Mesodermal cell (in vitro differentiated cells): ENCODE measurements around the gene CD200.

Experiments
- H3K27ac ChIP-seq: 2 replicates; pipeline ENCODE4 v1.7.0; 2013; ENCODE audit warnings: mild to moderate bottlenecking, low read depth, low read length, moderate library complexity; ENCODE audit not compliant: severe bottlenecking
- H3K36me3 ChIP-seq: 2 replicates; pipeline ENCODE4 v1.7.1; 2013; ENCODE audit warnings: mild to moderate bottlenecking, low read length, moderate library complexity; ENCODE audit not compliant: control insufficient read depth, insufficient read depth
- H3K4me1 ChIP-seq: one replicate; pipeline ENCODE4 v1.7.1; 2013; ENCODE audit warnings: mild to moderate bottlenecking, low read length; ENCODE audit not compliant: insufficient read depth, control insufficient read depth, poor library complexity, severe bottlenecking
- H3K4me3 ChIP-seq: 2 replicates; pipeline ENCODE4 v1.7.0; 2013; ENCODE audit warnings: low read length, control low read depth, mild to moderate bottlenecking; ENCODE audit not compliant: insufficient read depth, poor library complexity, severe bottlenecking; ENCODE audit errors: extremely low read depth
- H3K9me3 ChIP-seq: 2 replicates; pipeline ENCODE4 v1.7.1; 2013; ENCODE audit warnings: mild to moderate bottlenecking, low read length, moderate library complexity; ENCODE audit not compliant: control insufficient read depth
- WGBS, 2 experiments: methylation state at CpG; one replicate each; pipeline ENCODE4 v1.1.5; 2013; ENCODE audit warnings: missing lambda C conversion rate in 2 of 2; ENCODE audit not compliant: insufficient coverage in 2 of 2; 5-methylcytosine and 5-hydroxymethylcytosine counted together

Gene CD200

GRCh38 chr3:112389961-112390360, 57.0 kb downstream of the CD200 start:
- H3K27ac ChIP-seq: no peak overlapping the region
- H3K36me3 ChIP-seq: no peaks in the 10 kb centered on the region
- peaks cover 12% of the 10 kb centered on the region for H3K4me1 ChIP-seq
- no peak overlapping the region for H3K4me3 ChIP-seq
- peaks cover 8% of the 10 kb centered on the region for H3K9me3 ChIP-seq

DNA sequence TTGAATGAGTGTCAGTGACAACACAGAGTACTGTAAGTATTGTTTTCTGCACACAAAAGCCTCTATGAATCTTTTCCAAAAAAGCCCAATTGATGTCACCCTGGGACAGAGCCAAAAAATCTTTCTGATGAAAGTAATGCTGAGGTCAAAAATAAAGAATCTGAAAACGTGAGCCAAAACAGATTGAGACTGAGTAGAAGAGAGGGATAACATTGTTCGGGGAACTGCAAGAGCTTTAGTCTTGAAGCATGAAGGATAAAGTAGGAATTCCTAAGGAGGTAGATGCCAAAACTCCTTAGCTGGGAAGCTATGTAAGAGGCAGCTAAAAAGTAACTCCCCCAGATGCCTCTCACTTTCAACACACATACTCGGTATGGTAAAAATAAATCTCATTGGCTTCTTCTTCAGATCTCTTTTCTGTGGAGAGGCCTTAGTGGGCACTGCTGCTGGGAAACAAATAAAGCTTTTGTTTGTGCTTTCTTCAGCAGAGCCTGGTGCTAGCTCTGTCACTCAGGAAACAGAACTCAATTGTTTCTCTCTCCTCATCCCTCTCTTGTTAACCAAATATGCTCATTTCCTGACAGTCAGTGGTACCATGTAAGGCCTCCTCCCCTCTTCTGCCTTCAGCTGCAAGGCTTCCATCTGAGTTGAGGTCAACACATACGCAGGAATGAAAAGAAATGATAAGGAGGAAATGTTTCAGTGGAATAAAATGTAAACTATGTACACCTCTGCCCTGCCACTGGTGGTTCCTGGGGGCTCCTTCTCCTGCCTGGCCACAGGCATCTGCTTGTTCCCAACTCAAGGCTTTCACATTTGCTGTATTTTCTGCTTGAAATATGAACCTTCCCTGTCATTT, 58.1 kb downstream of the CD200 start:
- Histone ChIP-seq H3K4me3 (no peak overlapping the region), H3K9me3 (peaks cover 8% of the 10 kb centered on the region), H3K36me3 (no peaks in the 10 kb centered on the region), H3K4me1 (peaks cover 12% of the 10 kb centered on the region), H3K27ac (peak overlapping the region; percentile 96)
- WGBS, 2 experiments: 19 to 29% methylated on average over 2 to 3 of the region's 4 CpGs

DNA sequence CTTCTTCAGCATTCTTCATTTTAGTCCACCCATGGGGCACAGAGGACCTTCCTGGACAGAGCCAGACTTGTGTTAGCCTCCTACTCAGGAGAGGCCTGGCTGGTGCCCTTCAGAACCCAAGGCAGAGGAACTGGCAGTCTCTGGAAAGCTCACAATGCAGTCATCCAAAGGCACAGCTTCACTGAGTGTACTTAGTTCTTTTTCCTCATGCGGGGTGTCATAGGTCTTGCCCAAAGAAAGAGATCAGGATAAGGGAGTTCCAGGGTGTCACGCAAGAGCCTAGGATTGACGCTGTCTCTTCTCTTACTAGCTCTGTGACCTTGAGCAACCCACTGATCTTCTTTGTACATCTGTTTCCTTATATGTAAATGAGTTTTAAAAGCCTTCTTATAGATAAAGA, 58.7 kb downstream of the CD200 start:
- H3K9me3 ChIP-seq: peaks cover 8% of the 10 kb centered on the region
- no peaks in the 10 kb centered on the region for H3K36me3 ChIP-seq
- peak overlapping the region; percentile 96 for H3K27ac ChIP-seq
- H3K4me1 ChIP-seq: peaks cover 12% of the 10 kb centered on the region
- 86 to 100% methylated on average over 1 to 3 of the region's 3 CpGs for WGBS, 2 experiments
- H3K4me3 ChIP-seq: no peak overlapping the region

DNA sequence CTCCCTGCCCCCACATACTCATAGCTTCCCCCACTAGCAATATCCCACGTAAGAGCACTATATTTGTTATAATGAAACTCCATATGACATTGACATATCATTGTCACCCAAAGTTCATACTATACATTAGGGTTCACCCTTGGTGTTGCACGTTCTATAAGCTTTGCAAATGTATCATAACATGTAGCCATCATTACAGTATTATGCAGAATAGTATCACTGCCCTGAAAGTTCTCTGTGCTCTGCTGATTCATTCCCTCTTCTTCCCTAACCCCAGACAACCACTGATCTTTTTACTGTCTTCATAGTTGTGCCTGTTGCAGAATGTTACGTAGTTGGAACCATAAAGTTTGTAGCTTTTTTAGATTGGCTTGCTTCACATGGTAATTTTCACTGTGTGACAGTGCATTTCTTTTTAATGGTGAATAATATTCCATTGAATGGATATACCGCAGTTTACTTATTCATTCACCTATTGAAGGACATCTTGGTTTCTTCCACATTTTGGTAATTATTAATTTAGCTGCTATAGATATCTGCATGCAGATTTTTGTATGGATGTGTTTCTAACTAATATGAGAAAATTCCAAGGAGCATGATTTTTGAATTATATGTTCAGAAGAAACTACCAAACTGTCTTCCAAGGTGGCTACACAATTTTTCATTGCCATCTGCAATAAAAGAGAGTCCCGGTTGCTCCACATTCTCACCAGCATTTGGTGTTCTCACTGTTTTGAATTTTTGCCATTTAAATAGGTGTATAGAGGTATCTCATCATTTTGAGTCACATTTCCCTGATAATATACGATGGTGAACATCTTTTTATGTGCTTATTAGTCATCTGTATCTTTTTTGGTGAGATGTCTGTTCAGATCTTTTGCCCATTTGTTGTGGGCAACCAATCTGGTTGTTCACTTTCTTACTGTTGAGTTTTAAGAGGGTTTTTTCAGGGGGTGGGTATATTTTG, 59.7 kb downstream of the CD200 start:
- H3K9me3 ChIP-seq: peaks cover 8% of the 10 kb centered on the region
- peaks cover 12% of the 10 kb centered on the region for H3K4me1 ChIP-seq
- no peak overlapping the region for H3K27ac ChIP-seq
- WGBS, 2 experiments: 80 to 100% methylated on average over 1 of the region's 6 CpGs
- H3K4me3 ChIP-seq: no peak overlapping the region
- no peaks in the 10 kb centered on the region for H3K36me3 ChIP-seq

GRCh38 chr3:112393360-112393728, 60.4 kb downstream of the CD200 start:
- H3K36me3 ChIP-seq: no peaks in the 10 kb centered on the region
- no CpG with 5 or more reads among the region's 3 CpGs for whole genome bisulfite sequencing, 2 experiments
- H3K9me3 ChIP-seq: peaks cover 8% of the 10 kb centered on the region
- no peak overlapping the region for H3K4me3 ChIP-seq
- peaks cover 12% of the 10 kb centered on the region for H3K4me1 ChIP-seq
- H3K27ac ChIP-seq: no peak overlapping the region

DNA sequence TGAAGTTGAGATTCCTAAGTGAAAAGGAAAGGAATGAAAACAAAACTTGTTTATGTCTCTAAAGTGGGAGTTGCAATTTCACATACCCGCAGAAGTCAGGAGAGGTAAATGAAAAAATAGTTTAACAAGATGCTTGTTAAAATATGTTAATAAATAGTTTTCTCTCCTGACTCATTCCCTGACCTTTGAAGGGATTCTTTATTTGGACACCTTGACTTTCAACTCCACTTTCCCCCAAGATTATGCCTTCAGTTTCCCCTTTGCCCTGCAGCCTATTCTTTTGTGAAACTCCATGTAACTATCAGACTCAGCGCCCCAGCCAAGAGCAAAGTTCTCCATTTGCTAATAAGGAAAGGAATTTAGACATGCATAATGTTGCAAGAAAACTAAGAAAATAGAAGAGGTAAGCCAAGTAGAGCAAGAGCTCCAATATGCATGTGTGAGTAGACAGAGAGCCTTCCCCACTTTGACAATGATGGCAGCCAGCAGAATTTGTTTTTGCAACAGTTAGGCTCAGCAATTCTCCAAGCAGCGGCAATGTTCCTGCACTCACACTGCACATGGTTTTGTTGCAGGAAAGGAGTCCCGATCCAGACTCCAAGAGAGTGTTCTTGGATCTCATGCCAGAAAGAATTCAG, 61.2 kb downstream of the CD200 start:
- H3K4me3 ChIP-seq: no peak overlapping the region
- H3K36me3 ChIP-seq: no peaks in the 10 kb centered on the region
- H3K4me1 ChIP-seq: peaks cover 8% of the 10 kb centered on the region
- 98 to 100% methylated on average over 3 to 4 of the region's 4 CpGs for WGBS, 2 experiments
- peaks cover 8% of the 10 kb centered on the region for H3K9me3 ChIP-seq
- no peak overlapping the region for H3K27ac ChIP-seq

- Histone ChIP-seq H3K9me3 (peaks cover 8% of the 10 kb centered on the region), H3K36me3 (no peaks in the 10 kb centered on the region), H3K4me1 (no peaks in the 10 kb centered on the region), H3K27ac (peak overlapping the region; percentile 70), H3K4me3 (no peak overlapping the region)
- whole genome bisulfite sequencing, 2 experiments: 75% methylated on average over 1 of the region's 5 CpGs; no CpG with 5 or more reads in 1 of the 2 experiments
These were observed 62.4 kb downstream of the CD200 start for GRCh38 chr3:112395181-112395895.

GRCh38 chr3:112395896-112396290, 62.9 kb downstream of the CD200 start:
- peaks cover 8% of the 10 kb centered on the region for H3K9me3 ChIP-seq
- H3K27ac ChIP-seq: no peak overlapping the region
- no peaks in the 10 kb centered on the region for H3K4me1 ChIP-seq
- WGBS, 2 experiments: 0% methylated on average over 1 of the region's 1 CpG; no CpG with 5 or more reads in 1 of the 2 experiments
- no peak overlapping the region for H3K4me3 ChIP-seq
- no peaks in the 10 kb centered on the region for H3K36me3 ChIP-seq

- Histone ChIP-seq H3K4me1 (peaks cover 2% of the 10 kb centered on the region), H3K27ac (no peak overlapping the region), H3K36me3 (no peaks in the 10 kb centered on the region), H3K4me3 (no peak overlapping the region), H3K9me3 (peaks cover 2% of the 10 kb centered on the region)
These were observed 64.6 kb downstream of the CD200 start for GRCh38 chr3:112397556-112397955.

DNA sequence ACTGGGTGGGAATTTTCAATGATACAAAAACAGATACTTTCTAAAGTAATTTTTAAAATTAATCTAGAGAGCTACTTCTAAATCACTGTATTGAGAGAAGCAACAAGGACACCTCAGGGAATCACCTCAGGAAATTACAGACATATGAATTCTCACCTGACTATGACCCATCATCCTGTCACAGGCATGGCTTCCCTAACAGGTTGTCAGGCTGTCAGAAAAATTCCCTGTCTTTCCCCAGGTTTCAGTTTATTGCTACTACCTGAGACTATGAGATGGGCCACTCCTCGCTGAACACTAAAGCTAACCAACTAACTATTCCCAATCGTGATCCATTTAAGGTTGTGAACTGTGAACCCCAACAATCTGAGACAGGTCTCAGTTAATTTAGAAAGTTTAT, 66.1 kb downstream of the CD200 start:
- Histone ChIP-seq H3K9me3 (no peaks in the 10 kb centered on the region), H3K27ac (no peak overlapping the region), H3K36me3 (no peaks in the 10 kb centered on the region), H3K4me3 (no peak overlapping the region), H3K4me1 (peaks cover 2% of the 10 kb centered on the region)
- WGBS, 2 experiments: no CpG with 5 or more reads among the region's 2 CpGs
